Measurements from ENCODE around the gene APBA2. TPM values are rescaled to one million over a fixed set of nuclear protein-coding genes. Genes with fewer than 3 reads are reported as not detected.

APBA2 gene
- total RNA-seq, 2 experiments from 2014 or later = not detected

DNA sequence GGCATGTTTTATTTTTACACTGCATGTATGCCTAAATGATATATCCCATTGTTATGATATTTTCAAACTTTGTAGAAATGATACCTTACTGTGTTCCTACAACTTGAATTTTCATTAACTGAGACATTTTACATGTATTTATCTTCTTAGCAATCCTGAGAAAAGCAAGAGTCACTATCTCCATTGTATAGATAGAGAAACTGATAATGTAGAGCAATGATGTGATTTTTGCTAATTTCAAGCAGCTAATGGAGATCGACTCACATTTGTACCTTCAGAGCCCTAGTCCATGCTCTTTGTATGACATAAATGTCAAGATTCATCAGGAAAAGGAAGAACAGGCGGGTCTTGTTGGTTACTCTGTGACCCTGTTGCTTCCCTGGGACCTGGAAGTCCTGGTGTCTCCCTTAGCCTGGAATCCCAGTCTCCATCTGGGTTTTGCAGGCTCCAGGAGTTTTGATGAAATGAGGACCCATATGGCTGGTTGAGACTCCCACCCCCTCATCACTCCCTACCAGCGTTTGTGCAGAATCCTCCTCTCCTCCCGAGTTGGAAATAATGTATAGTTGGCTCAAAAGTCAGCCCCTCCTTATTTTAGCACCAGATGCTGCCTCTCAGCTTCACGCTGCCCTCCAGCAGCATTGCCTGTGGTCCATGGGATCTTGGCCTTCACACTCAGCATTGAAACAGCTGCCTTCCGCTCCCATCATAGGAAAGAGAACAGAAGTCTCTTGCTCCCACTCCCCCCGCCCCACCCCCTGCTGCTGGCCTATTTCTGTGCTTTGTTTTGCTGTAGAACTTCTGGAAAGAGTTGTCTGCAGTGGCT, 67.1 kb downstream of the APBA2 start:
- H3K4me1 ChIP-seq (ENCODE audit: insufficient read depth, low read length, poor library complexity, severe bottlenecking) = peaks cover 12% of the 10 kb centered on the region
- no peak overlapping the region for H3K27ac ChIP-seq (ENCODE audit: low read depth, low read length, poor library complexity, severe bottlenecking)
- no peak overlapping the region for H2AFZ ChIP-seq (ENCODE audit: low read length)
- H3K4me3 ChIP-seq (ENCODE audit: low read depth, low read length, poor library complexity, severe bottlenecking) = no peak overlapping the region
- no TSS peak for BruUV-seq (replicated peaks)
- H3K36me3 ChIP-seq (ENCODE audit: insufficient read depth, low read length) = no peaks in the 10 kb centered on the region
- H3K9me3 ChIP-seq (ENCODE audit: low read length) = no peaks in the 10 kb centered on the region
- H3K9me2 ChIP-seq (ENCODE audit: insufficient read depth, low read length) = no peaks in the 10 kb centered on the region
- H3K79me2 ChIP-seq (ENCODE audit: insufficient read depth, low read depth, low read length) = no peaks in the 10 kb centered on the region
- ChIA-PET POLR2A (no interaction called here), CTCF (ENCODE audit: unreplicated experiment) (no interaction called here)
- intact Hi-C loops (cut with micrococcal nuclease; ENCODE audit: unreplicated experiment) = no loop called here
- TF ChIP-seq, protein P1, sequence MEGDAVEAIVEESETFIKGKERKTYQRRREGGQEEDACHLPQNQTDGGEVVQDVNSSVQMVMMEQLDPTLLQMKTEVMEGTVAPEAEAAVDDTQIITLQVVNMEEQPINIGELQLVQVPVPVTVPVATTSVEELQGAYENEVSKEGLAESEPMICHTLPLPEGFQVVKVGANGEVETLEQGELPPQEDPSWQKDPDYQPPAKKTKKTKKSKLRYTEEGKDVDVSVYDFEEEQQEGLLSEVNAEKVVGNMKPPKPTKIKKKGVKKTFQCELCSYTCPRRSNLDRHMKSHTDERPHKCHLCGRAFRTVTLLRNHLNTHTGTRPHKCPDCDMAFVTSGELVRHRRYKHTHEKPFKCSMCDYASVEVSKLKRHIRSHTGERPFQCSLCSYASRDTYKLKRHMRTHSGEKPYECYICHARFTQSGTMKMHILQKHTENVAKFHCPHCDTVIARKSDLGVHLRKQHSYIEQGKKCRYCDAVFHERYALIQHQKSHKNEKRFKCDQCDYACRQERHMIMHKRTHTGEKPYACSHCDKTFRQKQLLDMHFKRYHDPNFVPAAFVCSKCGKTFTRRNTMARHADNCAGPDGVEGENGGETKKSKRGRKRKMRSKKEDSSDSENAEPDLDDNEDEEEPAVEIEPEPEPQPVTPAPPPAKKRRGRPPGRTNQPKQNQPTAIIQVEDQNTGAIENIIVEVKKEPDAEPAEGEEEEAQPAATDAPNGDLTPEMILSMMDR (conservative IDR thresholded peaks at IDR 0.05; ENCODE audit: low read length) = no peak
- TF ChIP-seq EZH2phosphoT487 (IDR thresholded peaks at IDR 0.05; ENCODE audit: borderline replicate concordance, low read depth, low read length) = no peak
- H3K4me2 ChIP-seq (ENCODE audit: low read length) = no peak overlapping the region
- H4K20me1 ChIP-seq (ENCODE audit: insufficient read depth, low read length) = no peaks in the 10 kb centered on the region
- DNase-seq (ENCODE audit: low spot score) = no peak

DNA sequence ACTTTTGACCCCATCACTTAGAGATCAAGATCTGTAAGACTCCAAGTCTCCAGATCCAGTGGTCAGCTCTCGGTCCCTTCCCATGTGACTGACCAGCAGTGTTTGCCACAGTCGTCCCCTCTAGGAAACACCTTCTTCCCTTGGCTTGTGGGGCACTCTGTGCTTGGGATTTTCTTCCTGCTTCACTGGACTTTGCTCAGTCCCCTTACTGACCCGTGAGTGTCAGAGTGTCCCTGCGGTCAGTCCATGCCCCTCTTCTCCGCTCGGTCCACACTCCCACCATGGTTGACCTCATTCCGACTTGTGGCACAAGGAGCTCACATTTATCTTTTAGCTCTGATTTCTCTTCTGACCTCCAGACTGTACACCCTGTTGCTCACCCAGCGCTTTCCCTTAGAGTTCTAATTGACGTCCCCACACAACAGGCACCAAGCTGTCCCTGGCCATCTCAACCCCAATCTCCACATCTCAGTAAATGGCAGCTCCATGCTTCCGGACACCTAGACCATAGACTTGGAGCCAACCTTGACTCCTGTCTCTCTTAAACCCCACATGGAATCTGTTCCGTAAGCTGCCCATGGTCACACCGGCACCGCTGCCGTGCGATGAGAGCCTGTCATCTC, 67.9 kb downstream of the APBA2 start:
- Histone ChIP-seq H3K4me2 (ENCODE audit: low read length) (no peak overlapping the region), H4K20me1 (ENCODE audit: insufficient read depth, low read length) (no peaks in the 10 kb centered on the region), H3K36me3 (ENCODE audit: insufficient read depth, low read length) (no peaks in the 10 kb centered on the region), H2AFZ (ENCODE audit: low read length) (no peak overlapping the region), H3K4me1 (ENCODE audit: insufficient read depth, low read length, poor library complexity, severe bottlenecking) (peaks cover 12% of the 10 kb centered on the region), H3K4me3 (ENCODE audit: low read depth, low read length, poor library complexity, severe bottlenecking) (no peak overlapping the region), H3K9me2 (ENCODE audit: insufficient read depth, low read length) (no peaks in the 10 kb centered on the region), H3K9me3 (ENCODE audit: low read length) (no peaks in the 10 kb centered on the region), H3K79me2 (ENCODE audit: insufficient read depth, low read depth, low read length) (no peaks in the 10 kb centered on the region), H3K27ac (ENCODE audit: low read depth, low read length, poor library complexity, severe bottlenecking) (no peak overlapping the region)
- no TSS peak for BruUV-seq (replicated peaks)
- POLR2A ChIA-PET = no interaction called here
- no peak for DNase-seq (ENCODE audit: low spot score)
- CTCF ChIA-PET (ENCODE audit: unreplicated experiment) = no interaction called here
- intact Hi-C loops (cut with micrococcal nuclease; ENCODE audit: unreplicated experiment) = no loop called here
- TF ChIP-seq EZH2phosphoT487 (IDR thresholded peaks at IDR 0.05; ENCODE audit: borderline replicate concordance, low read depth, low read length) = no peak
- TF ChIP-seq, protein P1 (conservative IDR thresholded peaks at IDR 0.05; ENCODE audit: low read length) = no peak

All from OCI-LY7 (cell line).